ENCODE data around the gene RHEX. TPM values are rescaled to one million over a fixed set of nuclear protein-coding genes. Genes with fewer than 3 reads are reported as not detected.

RHEX gene
- total RNA-seq, 4 donors from 2014 or later, result 0.45 to 11.2 (median 7.7) TPM

DNA sequence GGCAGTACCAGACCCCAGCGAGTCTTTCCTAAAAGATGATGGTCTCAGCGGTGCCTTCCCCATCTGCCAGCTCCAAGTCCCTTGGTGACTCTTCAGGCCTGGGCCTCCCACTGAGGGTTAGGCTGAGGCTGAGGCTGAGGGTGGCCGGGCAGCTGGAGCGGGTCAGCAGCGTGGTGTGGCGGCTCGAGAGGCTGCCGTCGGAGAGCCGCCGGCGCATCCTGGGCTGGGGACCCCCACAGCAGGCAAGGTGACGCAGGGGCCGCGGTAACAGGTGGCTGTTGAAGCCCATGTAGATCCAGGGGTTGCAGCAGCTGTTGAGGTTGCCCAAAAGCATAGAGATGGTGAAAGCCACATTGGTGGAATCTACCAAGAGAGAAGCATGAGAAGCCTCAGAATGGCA is 57.2 kb downstream of the RHEX start:
- H3K9me3 ChIP-seq, result no peaks in the 10 kb centered on the region
- H3K27ac ChIP-seq (replicated peaks in 1 of 4), result no peak overlapping the region
- H3K27me3 ChIP-seq, result peaks cover 0 to 6% (median 0%) of the 10 kb centered on the region in 4 donors
- DNase-seq (ENCODE audit: extremely low spot score), result no peak
- TF ChIP-seq EP300 (IDR thresholded peaks at IDR 0.05) (no peak), POLR2AphosphoS5 (IDR thresholded peaks at IDR 0.05) (no peak)
- TF ChIP-seq, protein P1, sequence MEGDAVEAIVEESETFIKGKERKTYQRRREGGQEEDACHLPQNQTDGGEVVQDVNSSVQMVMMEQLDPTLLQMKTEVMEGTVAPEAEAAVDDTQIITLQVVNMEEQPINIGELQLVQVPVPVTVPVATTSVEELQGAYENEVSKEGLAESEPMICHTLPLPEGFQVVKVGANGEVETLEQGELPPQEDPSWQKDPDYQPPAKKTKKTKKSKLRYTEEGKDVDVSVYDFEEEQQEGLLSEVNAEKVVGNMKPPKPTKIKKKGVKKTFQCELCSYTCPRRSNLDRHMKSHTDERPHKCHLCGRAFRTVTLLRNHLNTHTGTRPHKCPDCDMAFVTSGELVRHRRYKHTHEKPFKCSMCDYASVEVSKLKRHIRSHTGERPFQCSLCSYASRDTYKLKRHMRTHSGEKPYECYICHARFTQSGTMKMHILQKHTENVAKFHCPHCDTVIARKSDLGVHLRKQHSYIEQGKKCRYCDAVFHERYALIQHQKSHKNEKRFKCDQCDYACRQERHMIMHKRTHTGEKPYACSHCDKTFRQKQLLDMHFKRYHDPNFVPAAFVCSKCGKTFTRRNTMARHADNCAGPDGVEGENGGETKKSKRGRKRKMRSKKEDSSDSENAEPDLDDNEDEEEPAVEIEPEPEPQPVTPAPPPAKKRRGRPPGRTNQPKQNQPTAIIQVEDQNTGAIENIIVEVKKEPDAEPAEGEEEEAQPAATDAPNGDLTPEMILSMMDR (IDR thresholded peaks at IDR 0.05), result no peak
- no peaks in the 10 kb centered on the region for H3K36me3 ChIP-seq
- H3K4me1 ChIP-seq, result peaks cover 0 to 5% (median 2%) of the 10 kb centered on the region in 4 donors
- H3K4me3 ChIP-seq, result no peak overlapping the region
- intact Hi-C loops (cut with DNase I), result no loop called here
- WGBS, result 94% methylated on average over 7 of the region's 15 CpGs

DNA sequence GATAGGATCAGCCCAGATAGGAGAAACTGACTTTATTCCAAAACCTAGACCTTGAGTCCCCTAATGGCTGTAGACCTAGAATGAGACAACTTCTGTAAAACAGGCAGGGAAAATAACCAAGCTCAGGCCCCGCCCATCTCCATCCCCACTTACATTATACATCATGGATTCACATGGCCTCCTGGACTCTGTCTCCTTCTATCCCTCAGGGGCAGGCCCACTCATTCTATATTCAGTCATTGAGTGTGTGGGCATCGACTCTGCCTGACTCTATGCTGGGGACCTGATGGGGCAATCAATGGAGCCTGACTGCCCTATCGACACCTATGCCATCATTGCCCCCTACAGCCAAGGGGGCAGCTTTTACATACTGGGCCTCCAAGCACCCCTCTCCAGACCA is 57.8 kb downstream of the RHEX start:
- Histone ChIP-seq H3K36me3 (no peaks in the 10 kb centered on the region), H3K4me1 (peaks cover 0 to 5% (median 2%) of the 10 kb centered on the region in 4 donors), H3K27ac (replicated peaks in 1 of 4) (no peak overlapping the region), H3K9me3 (no peaks in the 10 kb centered on the region), H3K27me3 (peaks cover 0 to 8% (median 0%) of the 10 kb centered on the region in 4 donors), H3K4me3 (no peak overlapping the region)
- intact Hi-C loops (cut with DNase I), result no loop called here
- TF ChIP-seq EP300 (IDR thresholded peaks at IDR 0.05), result no peak
- TF ChIP-seq, protein P1 (IDR thresholded peaks at IDR 0.05), result no peak
- no peak for TF ChIP-seq POLR2AphosphoS5 (IDR thresholded peaks at IDR 0.05)
- no peak for TF ChIP-seq POLR2A (IDR thresholded peaks at IDR 0.05; ENCODE audit: low read depth)
- WGBS, result 92% methylated on average over 3 of the region's 3 CpGs
- no peak for DNase-seq (ENCODE audit: extremely low spot score)

DNA sequence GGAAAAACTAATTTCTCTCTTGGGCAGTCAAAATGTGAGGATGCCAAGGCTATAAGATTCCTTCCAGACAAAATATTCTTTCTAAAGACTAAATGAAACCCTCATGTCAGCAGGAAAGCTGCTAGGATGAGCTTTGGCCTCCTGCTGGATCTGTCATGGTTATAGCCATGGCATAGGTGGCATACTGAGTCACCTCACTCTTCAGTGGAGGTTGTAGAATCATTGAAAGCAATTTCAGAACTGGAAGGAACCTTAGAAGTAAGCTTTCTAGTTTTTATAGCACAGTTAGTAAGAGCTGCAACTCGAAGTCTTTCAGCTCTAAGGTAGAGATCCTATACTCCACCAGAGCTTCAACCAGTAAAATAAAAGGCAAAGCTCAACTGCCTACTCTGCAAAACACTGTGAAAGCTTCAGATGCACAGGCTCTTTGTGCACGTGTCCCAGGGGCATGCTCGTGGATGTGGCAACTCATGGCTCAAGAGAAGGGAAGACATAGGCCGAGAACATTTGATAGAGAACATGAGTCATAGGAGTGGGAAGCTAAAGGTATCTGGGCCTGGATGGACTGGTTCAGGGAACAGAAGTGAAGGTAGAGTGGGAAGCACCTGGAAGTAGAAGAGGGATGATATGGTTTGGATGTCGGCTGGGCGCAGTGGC is 58.4 kb downstream of the RHEX start:
- 95% methylated on average over 6 of the region's 6 CpGs for WGBS
- Histone ChIP-seq H3K27me3 (peaks cover 0 to 14% (median 0%) of the 10 kb centered on the region in 4 donors), H3K9me3 (no peaks in the 10 kb centered on the region), H3K4me3 (no peak overlapping the region), H3K36me3 (no peaks in the 10 kb centered on the region), H3K27ac (replicated peaks in 1 of 4) (no peak overlapping the region), H3K4me1 (peaks cover 0 to 1% (median under 1%) of the 10 kb centered on the region in 4 donors)
- DNase-seq (ENCODE audit: extremely low spot score), result no peak
- intact Hi-C loops (cut with DNase I), result no loop called here
- TF ChIP-seq EP300 (IDR thresholded peaks at IDR 0.05) (no peak), POLR2A (IDR thresholded peaks at IDR 0.05; ENCODE audit: low read depth) (no peak), POLR2AphosphoS5 (IDR thresholded peaks at IDR 0.05) (no peak)
- TF ChIP-seq, protein P1 (IDR thresholded peaks at IDR 0.05), result no peak

GRCh38 chr1:206112600-206113301 is 59.8 kb downstream of the RHEX start:
- Histone ChIP-seq H3K4me1 (peaks cover 6 to 14% (median 11%) of the 10 kb centered on the region in 4 donors), H3K27ac (replicated peaks in 1 of 4) (no peak overlapping the region), H3K4me3 (no peak overlapping the region), H3K36me3 (no peaks in the 10 kb centered on the region), H3K9me3 (no peaks in the 10 kb centered on the region), H3K27me3 (peaks cover 0 to 26% (median 0%) of the 10 kb centered on the region in 4 donors)
- intact Hi-C loops (cut with DNase I), result no loop called here
- TF ChIP-seq EP300 (IDR thresholded peaks at IDR 0.05) (no peak), POLR2AphosphoS5 (IDR thresholded peaks at IDR 0.05) (no peak), POLR2A (IDR thresholded peaks at IDR 0.05; ENCODE audit: low read depth) (no peak)
- TF ChIP-seq, protein P1 (IDR thresholded peaks at IDR 0.05), result no peak
- WGBS, result 86% methylated on average over 8 of the region's 9 CpGs
- DNase-seq (ENCODE audit: extremely low spot score), result no peak

Measured in esophagus muscularis mucosa (tissue), 4 donors.